Measurements from ENCODE around the gene ZNF341.
"Not testable (repeated sequence)": the region's sequence is repeated elsewhere in the genome, so short reads cannot be mapped to it uniquely, and the experiment has no call there.

The ZNF341 gene

GRCh38 chr20:33730946-33731692 is 677 bp upstream of the ZNF341 start:
- no peak for DNase-seq

GRCh38 chr20:33732166-33732970 is 572 bp downstream of the ZNF341 start:
- peak; percentile 83 for DNase-seq

GRCh38 chr20:33733654-33734576 is 2.1 kb downstream of the ZNF341 start:
- no peak for DNase-seq

GRCh38 chr20:33736962-33737361 is 5.2 kb downstream of the ZNF341 start:
- no peak for DNase-seq

GRCh38 chr20:33739493-33739892 is 7.7 kb downstream of the ZNF341 start:
- no peak for DNase-seq

- no peak for DNase-seq
Measured at GRCh38 chr20:33740189-33740588, 8.4 kb downstream of the ZNF341 start.

- DNase-seq: no peak
Measured at GRCh38 chr20:33744181-33744580, 12.4 kb downstream of the ZNF341 start.

- DNase-seq: no peak
Measured at GRCh38 chr20:33744773-33745385, 13.1 kb downstream of the ZNF341 start.

- no peak for DNase-seq
Measured at GRCh38 chr20:33746325-33746998, 14.7 kb downstream of the ZNF341 start.

- no peak for DNase-seq
Measured at GRCh38 chr20:33751775-33752174, 20.0 kb downstream of the ZNF341 start.

GRCh38 chr20:33753143-33753542 is 21.3 kb downstream of the ZNF341 start:
- DNase-seq: no peak

- DNase-seq: no peak
Measured at GRCh38 chr20:33753763-33754162, 22.0 kb downstream of the ZNF341 start.

- not testable (repeated sequence) for DNase-seq
Measured at GRCh38 chr20:33755936-33756490, 24.2 kb downstream of the ZNF341 start.

- DNase-seq: no peak
Measured at GRCh38 chr20:33757046-33757445, 25.2 kb downstream of the ZNF341 start.

- DNase-seq: no peak
Measured at GRCh38 chr20:33757458-33757857, 25.7 kb downstream of the ZNF341 start.

- no peak for DNase-seq
Measured at GRCh38 chr20:33761698-33762250, 30.0 kb downstream of the ZNF341 start.

- DNase-seq: no peak
Measured at GRCh38 chr20:33765099-33765498, 33.3 kb downstream of the ZNF341 start.

- no peak for DNase-seq
Measured at GRCh38 chr20:33765592-33765991, 33.8 kb downstream of the ZNF341 start.

GRCh38 chr20:33766686-33767085 is 34.9 kb downstream of the ZNF341 start:
- DNase-seq: no peak

GRCh38 chr20:33767777-33768138 is 36.0 kb downstream of the ZNF341 start:
- no peak for DNase-seq

GRCh38 chr20:33769043-33769442 is 37.2 kb downstream of the ZNF341 start:
- no peak for DNase-seq

All from effector CD8-positive, alpha-beta T cell (primary cell).